ENCODE results near the gene LRRTM4. TPM values are rescaled to one million over a fixed set of nuclear protein-coding genes. Genes with fewer than 3 reads are reported as not detected.

LRRTM4 gene
- total and polyA plus RNA-seq, 2 experiments from 2014 or later: 0.44 to 6.5 TPM

GRCh38 chr2:77086478-77086877 is 435.7 kb downstream of the LRRTM4 start:
- H3K9me2 ChIP-seq (replicated peaks; ENCODE audit: insufficient read depth): no peaks in the 10 kb centered on the region
- H3K27me3 ChIP-seq: peaks cover 38% of the 10 kb centered on the region
- no peak overlapping the region for H3K27ac ChIP-seq
- no peaks in the 10 kb centered on the region for H3K79me2 ChIP-seq
- no peaks in the 10 kb centered on the region for H3K9me3 ChIP-seq (ENCODE audit: low read depth)
- H3K4me2 ChIP-seq: no peak overlapping the region
- DNase-seq (ENCODE audit: low spot score): no peak
- no peak overlapping the region for H2AFZ ChIP-seq
- no peak overlapping the region for H3K4me3 ChIP-seq
- H3K4me1 ChIP-seq (ENCODE audit: insufficient read depth): no peaks in the 10 kb centered on the region
- no peaks in the 10 kb centered on the region for H3K36me3 ChIP-seq (replicated peaks; ENCODE audit: insufficient read depth, low read depth)
- H4K20me1 ChIP-seq (ENCODE audit: insufficient read depth, poor library complexity, severe bottlenecking): no peaks in the 10 kb centered on the region
- TF ChIP-seq EZH2 (IDR thresholded peaks at IDR 0.05; ENCODE audit: borderline replicate concordance) (no peak), EZH2phosphoT487 (IDR thresholded peaks at IDR 0.05; ENCODE audit: low read depth, severe bottlenecking, unreplicated experiment) (no peak)
- 61% methylated on average over 8 of the region's 8 CpGs for WGBS (ENCODE audit: low lambda C conversion rate, missing lambda C conversion rate)

DNA sequence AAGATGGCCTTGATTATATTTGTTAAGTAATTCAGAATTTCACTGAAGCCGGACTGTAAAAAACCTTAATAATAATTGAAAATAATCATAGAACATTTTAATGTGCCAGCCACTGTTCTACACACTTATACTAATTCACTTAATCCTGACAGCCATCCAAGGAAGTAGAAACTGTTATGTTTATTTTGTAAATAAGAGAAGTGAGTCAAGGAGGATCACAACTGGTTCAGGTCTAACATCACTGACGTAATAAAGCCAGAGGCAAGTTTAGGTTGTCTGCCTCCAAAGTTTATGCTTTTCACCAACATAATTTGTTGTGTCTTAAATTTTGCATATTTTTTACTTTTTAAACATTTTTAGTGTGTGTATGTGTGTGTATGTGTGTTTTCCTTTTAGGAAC is 436.1 kb downstream of the LRRTM4 start:
- DNase-seq (ENCODE audit: low spot score): no peak
- Histone ChIP-seq H3K4me2 (no peak overlapping the region), H3K36me3 (replicated peaks; ENCODE audit: insufficient read depth, low read depth) (no peaks in the 10 kb centered on the region), H4K20me1 (ENCODE audit: insufficient read depth, poor library complexity, severe bottlenecking) (no peaks in the 10 kb centered on the region), H3K9me2 (replicated peaks; ENCODE audit: insufficient read depth) (no peaks in the 10 kb centered on the region), H3K4me1 (ENCODE audit: insufficient read depth) (no peaks in the 10 kb centered on the region), H3K27ac (no peak overlapping the region), H3K79me2 (no peaks in the 10 kb centered on the region), H3K9me3 (ENCODE audit: low read depth) (no peaks in the 10 kb centered on the region), H2AFZ (no peak overlapping the region), H3K27me3 (peaks cover 38% of the 10 kb centered on the region), H3K4me3 (no peak overlapping the region)
- TF ChIP-seq EZH2 (IDR thresholded peaks at IDR 0.05; ENCODE audit: borderline replicate concordance) (no peak), EZH2phosphoT487 (IDR thresholded peaks at IDR 0.05; ENCODE audit: low read depth, severe bottlenecking, unreplicated experiment) (no peak), CTCF (IDR thresholded peaks at IDR 0.05; ENCODE audit: poor library complexity) (no peak)
- WGBS (ENCODE audit: low lambda C conversion rate, missing lambda C conversion rate): 91% methylated on average over 2 of the region's 2 CpGs

- Histone ChIP-seq H3K27me3 (peaks cover 36% of the 10 kb centered on the region), H3K79me2 (no peaks in the 10 kb centered on the region), H3K4me3 (no peak overlapping the region), H3K36me3 (replicated peaks; ENCODE audit: insufficient read depth, low read depth) (no peaks in the 10 kb centered on the region), H3K27ac (no peak overlapping the region), H3K4me2 (no peak overlapping the region), H3K9me3 (ENCODE audit: low read depth) (no peaks in the 10 kb centered on the region), H2AFZ (no peak overlapping the region), H3K4me1 (ENCODE audit: insufficient read depth) (no peaks in the 10 kb centered on the region), H3K9me2 (replicated peaks; ENCODE audit: insufficient read depth) (no peaks in the 10 kb centered on the region), H4K20me1 (ENCODE audit: insufficient read depth, poor library complexity, severe bottlenecking) (no peaks in the 10 kb centered on the region)
- DNase-seq (ENCODE audit: low spot score): no peak
- TF ChIP-seq EZH2phosphoT487 (IDR thresholded peaks at IDR 0.05; ENCODE audit: low read depth, severe bottlenecking, unreplicated experiment) (no peak), CTCF (IDR thresholded peaks at IDR 0.05; ENCODE audit: poor library complexity) (no peak), EZH2 (IDR thresholded peaks at IDR 0.05; ENCODE audit: borderline replicate concordance) (no peak)
- 95% methylated on average over 3 of the region's 3 CpGs for WGBS (ENCODE audit: low lambda C conversion rate, missing lambda C conversion rate)
Measured at GRCh38 chr2:77085561-77085960, 436.6 kb downstream of the LRRTM4 start.

DNA sequence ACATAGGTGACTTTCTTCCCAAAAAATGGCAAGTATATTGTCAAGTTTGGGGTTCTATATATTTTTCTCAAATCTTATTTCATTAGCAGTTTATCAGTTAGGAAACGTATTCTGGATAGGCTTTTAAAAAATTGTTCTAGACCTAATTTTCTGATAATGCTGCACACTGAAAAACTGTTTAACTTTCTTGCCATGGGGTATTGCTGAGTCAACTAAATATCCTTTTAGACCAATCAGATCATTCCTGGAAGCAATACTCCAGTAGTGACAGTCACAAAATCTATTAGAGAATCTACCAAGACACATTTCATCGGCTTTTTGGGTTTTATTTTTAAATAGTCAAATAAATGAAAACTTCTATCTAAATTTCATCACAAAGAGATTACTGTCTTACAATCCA is 440.6 kb downstream of the LRRTM4 start:
- no peak overlapping the region for H3K4me3 ChIP-seq
- H3K79me2 ChIP-seq: no peaks in the 10 kb centered on the region
- no peak for DNase-seq (ENCODE audit: low spot score)
- no peaks in the 10 kb centered on the region for H3K36me3 ChIP-seq (replicated peaks; ENCODE audit: insufficient read depth, low read depth)
- H2AFZ ChIP-seq: no peak overlapping the region
- no peaks in the 10 kb centered on the region for H3K9me2 ChIP-seq (replicated peaks; ENCODE audit: insufficient read depth)
- 92% methylated on average over 2 of the region's 2 CpGs for WGBS (ENCODE audit: low lambda C conversion rate, missing lambda C conversion rate)
- H3K27ac ChIP-seq: no peak overlapping the region
- peaks cover 2% of the 10 kb centered on the region for H3K27me3 ChIP-seq
- no peaks in the 10 kb centered on the region for H3K4me1 ChIP-seq (ENCODE audit: insufficient read depth)
- TF ChIP-seq EZH2 (IDR thresholded peaks at IDR 0.05; ENCODE audit: borderline replicate concordance): no peak
- TF ChIP-seq EZH2phosphoT487 (IDR thresholded peaks at IDR 0.05; ENCODE audit: low read depth, severe bottlenecking, unreplicated experiment): no peak
- no peak for TF ChIP-seq CTCF (IDR thresholded peaks at IDR 0.05; ENCODE audit: poor library complexity)
- no peak overlapping the region for H3K4me2 ChIP-seq
- H4K20me1 ChIP-seq (ENCODE audit: insufficient read depth, poor library complexity, severe bottlenecking): no peaks in the 10 kb centered on the region
- no peaks in the 10 kb centered on the region for H3K9me3 ChIP-seq (ENCODE audit: low read depth)

Data from hepatocyte (in vitro differentiated cells).